Stimulated activated CD4-positive, alpha-beta T cell treated with anti-CD3 and anti-CD28 coated beads, Interleukin-1b, Interleukin-23, amount 100 ng/mL, for 1 hour (primary cell): ENCODE measurements around the gene PRR7.

ENCODE experiments used
- DNase-seq, 2 donors: peaks; one replicate each; pipeline ENCODE4 v3.0.0-alpha.2; 2020; ENCODE audit warnings: low read depth in 2 of 2

The PRR7 gene

DNA sequence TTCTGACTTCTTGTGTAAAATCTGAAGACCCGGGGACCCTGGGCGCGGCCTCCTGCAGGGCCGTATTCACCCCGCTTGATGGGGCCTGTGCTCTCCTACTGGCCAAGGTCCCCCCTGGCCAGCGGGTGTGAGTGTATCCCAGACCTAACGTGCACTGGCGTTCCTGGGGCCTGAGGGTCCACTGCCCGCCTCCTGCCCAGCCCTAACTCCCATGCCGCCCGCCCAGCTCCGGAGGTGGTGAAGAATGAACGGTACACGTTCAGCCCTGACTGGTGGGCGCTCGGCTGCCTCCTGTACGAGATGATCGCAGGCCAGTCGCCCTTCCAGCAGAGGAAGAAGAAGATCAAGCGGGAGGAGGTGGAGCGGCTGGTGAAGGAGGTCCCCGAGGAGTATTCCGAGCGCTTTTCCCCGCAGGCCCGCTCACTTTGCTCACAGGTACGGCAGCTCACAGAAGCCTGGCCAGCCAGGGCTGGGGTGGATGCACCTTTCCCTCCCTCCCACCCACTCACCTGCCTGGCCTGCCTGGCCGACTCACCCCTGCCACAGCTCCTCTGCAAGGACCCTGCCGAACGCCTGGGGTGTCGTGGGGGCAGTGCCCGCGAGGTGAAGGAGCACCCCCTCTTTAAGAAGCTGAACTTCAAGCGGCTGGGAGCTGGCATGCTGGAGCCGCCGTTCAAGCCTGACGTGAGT is 10.6 kb upstream of the PRR7 start:
- no peak for DNase-seq

DNA sequence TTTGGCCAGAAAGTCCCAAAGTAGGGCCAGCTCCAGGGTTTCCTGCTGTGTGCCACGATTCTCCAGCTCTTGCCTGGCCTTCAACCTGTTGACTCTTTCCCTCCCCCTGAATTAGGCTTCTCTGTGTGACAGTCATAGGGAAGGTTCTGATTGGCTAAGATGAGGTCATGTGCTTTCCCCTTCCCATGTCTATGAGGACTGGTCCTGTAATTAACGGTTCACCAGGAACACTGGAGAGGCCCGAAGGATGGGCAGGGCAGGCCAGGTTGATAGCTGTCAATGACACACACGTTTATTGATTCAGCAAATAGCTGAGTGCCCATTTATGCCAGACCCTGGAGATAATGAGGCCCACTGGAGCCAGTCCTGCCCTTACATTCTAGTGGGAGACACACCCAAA is 9.0 kb upstream of the PRR7 start:
- DNase-seq = no peak

DNA sequence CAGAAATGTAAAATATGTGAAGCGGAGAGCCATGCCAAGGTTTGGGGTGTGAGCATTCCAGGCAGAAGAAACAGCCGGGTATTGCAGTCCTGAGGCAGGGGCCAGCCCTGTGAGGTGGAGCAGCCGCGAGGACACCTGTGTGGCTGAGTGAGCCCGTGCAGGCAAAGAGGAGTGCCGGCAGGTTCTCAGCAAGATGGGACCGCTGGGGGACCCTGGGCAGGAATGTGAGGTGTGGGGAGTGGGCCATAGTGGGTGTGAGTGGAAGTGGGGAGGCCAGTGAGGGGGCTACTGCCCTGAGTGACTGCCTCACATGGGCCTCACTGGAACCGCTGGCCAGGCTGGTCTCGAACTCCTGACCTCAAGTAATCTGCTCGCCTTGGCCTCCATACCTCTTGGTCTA is 8.1 kb upstream of the PRR7 start:
- no peak for DNase-seq

- no peak for DNase-seq
These were observed 7.0 kb upstream of the PRR7 start for GRCh38 chr5:177439518-177440053.

GRCh38 chr5:177440211-177440989 is 6.2 kb upstream of the PRR7 start:
- DNase-seq = no peak

- no peak for DNase-seq
These were observed 5.4 kb upstream of the PRR7 start for GRCh38 chr5:177440990-177441780.

DNA sequence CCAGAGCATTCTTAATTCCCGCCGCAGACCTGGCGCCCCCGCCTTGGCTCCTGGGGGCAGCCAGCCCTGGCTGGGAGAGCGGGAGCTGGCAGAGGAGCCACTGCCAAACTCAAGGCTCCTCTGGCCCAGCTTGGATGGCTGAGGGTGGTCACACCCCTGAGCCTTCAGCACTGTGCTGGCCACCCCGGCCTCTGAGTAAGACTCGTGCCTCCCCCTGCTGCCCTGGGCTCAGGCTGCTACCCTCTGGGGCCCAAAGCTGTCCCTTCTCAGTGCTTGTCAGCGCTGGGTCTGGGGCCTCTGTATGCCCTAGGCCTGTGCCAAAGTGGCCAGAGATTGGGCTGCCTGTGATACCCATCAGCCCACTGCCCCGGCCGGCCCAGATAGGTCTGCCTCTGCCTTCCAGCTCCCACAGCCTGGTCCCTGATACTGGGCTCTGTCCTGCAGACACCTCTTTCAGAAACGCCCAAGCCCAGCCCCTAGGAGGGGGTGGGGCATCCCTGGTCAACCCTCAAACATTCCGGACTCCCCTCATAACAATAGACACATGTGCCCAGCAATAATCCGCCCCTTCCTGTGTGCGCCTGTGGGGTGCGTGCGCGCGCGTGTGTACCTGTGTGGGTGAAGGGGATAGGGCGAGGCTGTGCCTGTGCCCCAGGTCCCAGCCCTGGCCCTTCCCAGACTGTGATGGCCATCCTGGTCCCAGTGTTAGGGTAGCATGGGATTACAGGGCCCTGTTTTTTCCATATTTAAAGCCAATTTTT is 4.4 kb upstream of the PRR7 start:
- DNase-seq = no peak

GRCh38 chr5:177443144-177443983 is 3.2 kb upstream of the PRR7 start:
- no peak for DNase-seq

- DNase-seq = no peak
These were observed 2.2 kb upstream of the PRR7 start for GRCh38 chr5:177444106-177445051.

DNA sequence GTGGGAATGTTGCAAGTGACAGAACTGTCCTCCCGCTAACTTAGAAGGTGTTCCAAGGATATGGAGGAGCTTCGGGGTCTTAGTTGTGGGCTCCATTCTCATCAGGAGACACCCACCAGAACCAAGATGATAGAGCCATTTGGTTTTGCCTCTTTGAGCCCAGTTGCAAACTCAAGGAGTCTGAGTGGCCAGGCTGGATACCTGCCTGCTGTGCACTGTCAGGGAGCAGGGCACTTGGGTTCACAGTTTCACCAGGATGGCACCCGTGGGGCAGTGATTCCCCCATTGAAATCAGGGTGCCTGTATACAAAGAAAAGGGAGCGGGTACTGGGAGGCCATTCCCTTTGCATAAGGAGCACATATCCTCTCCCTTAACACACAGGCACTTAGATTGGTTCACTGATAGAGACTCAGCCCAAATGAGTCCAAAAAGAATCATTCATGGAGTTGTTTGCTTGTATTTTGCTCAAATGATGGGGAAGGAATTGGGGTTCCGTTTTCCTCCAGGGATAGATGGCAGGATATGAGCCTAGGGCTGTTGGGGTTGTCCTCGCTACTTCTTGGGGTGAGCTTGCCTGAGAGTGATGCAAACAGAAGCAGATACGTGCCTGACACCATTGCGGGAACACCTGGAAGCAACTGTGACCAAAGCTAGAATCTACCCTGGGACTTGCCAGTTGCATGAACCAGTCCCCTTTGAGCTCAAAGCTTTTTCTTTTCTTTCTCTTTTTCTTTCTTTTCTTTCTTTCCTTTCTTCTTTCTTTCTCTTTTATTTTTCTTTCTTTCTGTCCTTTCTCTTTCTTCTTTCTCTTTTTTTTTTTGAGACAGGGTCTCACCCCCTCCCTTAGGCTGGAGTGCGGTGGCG is 1.3 kb upstream of the PRR7 start:
- no peak for DNase-seq

- no peak for DNase-seq
These were observed 756 bp upstream of the PRR7 start for GRCh38 chr5:177445917-177446199.

- no peak for DNase-seq
These were observed 524 bp downstream of the PRR7 start for GRCh38 chr5:177447066-177447610.

- DNase-seq = no peak
These were observed 1.1 kb downstream of the PRR7 start for GRCh38 chr5:177447611-177448243.

- DNase-seq = no peak
These were observed 1.8 kb downstream of the PRR7 start for GRCh38 chr5:177448244-177448950.

GRCh38 chr5:177449140-177450061 is 2.8 kb downstream of the PRR7 start:
- DNase-seq = no peak
